Thoracic aorta (tissue), 2 donors: ENCODE results near the gene TRPM4. TPM values are rescaled to one million over a fixed set of nuclear protein-coding genes. Genes with fewer than 3 reads are reported as not detected.

Source experiments
- ATAC-seq: fragments of 150-250 bp; one replicate; pipeline ENCODE4 v1.8.0; 2017; ENCODE audit warnings: low read depth; ENCODE audit not compliant: insufficient number of reproducible peaks, low FRiP score
- DNase-seq: peaks from one replicate; pipeline ENCODE4 v3.0.0-alpha.2; 2020; ENCODE audit warnings: low spot score
- H3K27ac ChIP-seq, 2 donors: fragments of 200-600 bp; sonication (generic); 1 replicate in 1 of 2; 2 replicates in 1 of 2; pipeline ENCODE4 v1.5.1; 2016; ENCODE audit warnings: mild to moderate bottlenecking in 2 of 2, moderate library complexity in 2 of 2
- H3K27me3 ChIP-seq: fragments of 200-600 bp; sonication (generic); replicated peaks from 2 replicates; pipeline ENCODE4 v1.6.0; 2016; ENCODE audit warnings: mild to moderate bottlenecking; ENCODE audit not compliant: insufficient read depth
- H3K36me3 ChIP-seq: fragments of 200-600 bp; sonication (generic); one replicate; pipeline ENCODE4 v1.5.1; 2016
- H3K4me1 ChIP-seq, 2 donors: fragments of 200-600 bp; sonication (generic); 1 replicate in 1 of 2; 2 replicates in 1 of 2; pipeline versions ENCODE4 v1.5.1 to v1.6.0; 2016; ENCODE audit warnings: low read depth in 2 of 2, mild to moderate bottlenecking in 1 of 2; ENCODE audit not compliant: control insufficient read depth in 1 of 2
- H3K4me3 ChIP-seq: fragments of 200-600 bp; sonication (generic); 2 replicates; pipeline ENCODE4 v1.5.1; 2016; ENCODE audit warnings: mild to moderate bottlenecking
- H3K9me3 ChIP-seq: fragments of 200-600 bp; sonication (generic); 2 replicates; pipeline ENCODE4 v1.5.1; 2016
- total RNA-seq, 2 donors: library from RNA; depleted of rRNA; stranded (reverse); fragments of >200 nt; gene quantifications; one replicate each; pipeline versions ENCODE4 v1.1.0 to v1.2.3, GENCODE V29; 2016
- TF ChIP-seq, protein P1 (sequence below): fragments of 200-600 bp; sonication (generic); IDR thresholded peaks from one replicate; pipeline ENCODE4 v1.5.1; 2019; ENCODE audit warnings: antibody characterized with exemption

The TRPM4 gene
- total RNA-seq, 2 donors from 2014 or later: 48.3 to 65.9 TPM

DNA sequence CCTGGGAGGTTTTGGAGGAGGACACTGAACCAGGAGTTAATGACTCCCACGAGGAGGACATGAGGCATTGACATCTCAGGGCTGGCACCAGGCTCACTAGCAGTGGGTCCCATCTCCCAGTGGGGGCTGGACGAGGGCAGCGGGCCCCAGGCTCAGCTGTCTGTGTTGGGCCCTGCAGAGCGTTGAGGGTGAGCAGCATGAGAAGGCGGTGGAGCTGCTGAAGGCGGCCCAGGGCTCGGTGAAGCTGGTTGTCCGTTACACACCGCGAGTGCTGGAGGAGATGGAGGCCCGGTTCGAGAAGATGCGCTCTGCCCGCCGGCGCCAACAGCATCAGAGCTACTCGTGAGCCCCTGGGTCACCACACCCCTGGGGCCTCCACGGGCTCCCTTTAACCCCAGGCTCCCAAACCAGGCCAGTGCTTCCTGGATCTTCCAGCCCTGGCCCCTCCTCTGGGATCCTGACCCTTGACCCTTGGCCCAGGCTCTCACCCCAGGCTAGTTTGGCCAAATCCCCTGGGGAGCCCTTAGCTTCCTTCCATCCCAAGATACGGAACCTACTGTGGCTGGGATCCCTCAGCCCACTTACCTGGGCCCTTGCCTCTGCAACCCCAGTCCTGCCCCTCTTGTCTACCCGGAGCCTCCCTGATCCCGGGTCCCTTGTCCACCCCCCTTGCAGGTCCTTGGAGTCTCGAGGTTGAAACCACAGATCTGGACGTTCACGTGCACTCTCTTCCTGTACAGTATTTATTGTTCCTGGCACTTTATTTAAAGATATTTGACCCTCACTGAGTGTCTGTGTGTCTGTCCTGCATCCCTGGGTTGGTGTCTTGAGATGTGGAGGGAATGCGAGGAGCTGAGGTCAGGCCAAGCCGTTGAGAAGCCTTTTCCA lies 39.7 kb upstream of the TRPM4 start:
- Histone ChIP-seq H3K36me3 (no peaks in the 10 kb centered on the region), H3K9me3 (no peaks in the 10 kb centered on the region), H3K27ac (peak overlapping the region; percentile 91 to 98), H3K4me3 (peak overlapping the region; percentile 88), H3K27me3 (no peaks in the 10 kb centered on the region), H3K4me1 (peaks cover 17 to 36% of the 10 kb centered on the region in 2 donors)
- ATAC-seq (no peak), DNase-seq (no peak)
- TF ChIP-seq, protein P1, sequence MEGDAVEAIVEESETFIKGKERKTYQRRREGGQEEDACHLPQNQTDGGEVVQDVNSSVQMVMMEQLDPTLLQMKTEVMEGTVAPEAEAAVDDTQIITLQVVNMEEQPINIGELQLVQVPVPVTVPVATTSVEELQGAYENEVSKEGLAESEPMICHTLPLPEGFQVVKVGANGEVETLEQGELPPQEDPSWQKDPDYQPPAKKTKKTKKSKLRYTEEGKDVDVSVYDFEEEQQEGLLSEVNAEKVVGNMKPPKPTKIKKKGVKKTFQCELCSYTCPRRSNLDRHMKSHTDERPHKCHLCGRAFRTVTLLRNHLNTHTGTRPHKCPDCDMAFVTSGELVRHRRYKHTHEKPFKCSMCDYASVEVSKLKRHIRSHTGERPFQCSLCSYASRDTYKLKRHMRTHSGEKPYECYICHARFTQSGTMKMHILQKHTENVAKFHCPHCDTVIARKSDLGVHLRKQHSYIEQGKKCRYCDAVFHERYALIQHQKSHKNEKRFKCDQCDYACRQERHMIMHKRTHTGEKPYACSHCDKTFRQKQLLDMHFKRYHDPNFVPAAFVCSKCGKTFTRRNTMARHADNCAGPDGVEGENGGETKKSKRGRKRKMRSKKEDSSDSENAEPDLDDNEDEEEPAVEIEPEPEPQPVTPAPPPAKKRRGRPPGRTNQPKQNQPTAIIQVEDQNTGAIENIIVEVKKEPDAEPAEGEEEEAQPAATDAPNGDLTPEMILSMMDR: no peak

DNA sequence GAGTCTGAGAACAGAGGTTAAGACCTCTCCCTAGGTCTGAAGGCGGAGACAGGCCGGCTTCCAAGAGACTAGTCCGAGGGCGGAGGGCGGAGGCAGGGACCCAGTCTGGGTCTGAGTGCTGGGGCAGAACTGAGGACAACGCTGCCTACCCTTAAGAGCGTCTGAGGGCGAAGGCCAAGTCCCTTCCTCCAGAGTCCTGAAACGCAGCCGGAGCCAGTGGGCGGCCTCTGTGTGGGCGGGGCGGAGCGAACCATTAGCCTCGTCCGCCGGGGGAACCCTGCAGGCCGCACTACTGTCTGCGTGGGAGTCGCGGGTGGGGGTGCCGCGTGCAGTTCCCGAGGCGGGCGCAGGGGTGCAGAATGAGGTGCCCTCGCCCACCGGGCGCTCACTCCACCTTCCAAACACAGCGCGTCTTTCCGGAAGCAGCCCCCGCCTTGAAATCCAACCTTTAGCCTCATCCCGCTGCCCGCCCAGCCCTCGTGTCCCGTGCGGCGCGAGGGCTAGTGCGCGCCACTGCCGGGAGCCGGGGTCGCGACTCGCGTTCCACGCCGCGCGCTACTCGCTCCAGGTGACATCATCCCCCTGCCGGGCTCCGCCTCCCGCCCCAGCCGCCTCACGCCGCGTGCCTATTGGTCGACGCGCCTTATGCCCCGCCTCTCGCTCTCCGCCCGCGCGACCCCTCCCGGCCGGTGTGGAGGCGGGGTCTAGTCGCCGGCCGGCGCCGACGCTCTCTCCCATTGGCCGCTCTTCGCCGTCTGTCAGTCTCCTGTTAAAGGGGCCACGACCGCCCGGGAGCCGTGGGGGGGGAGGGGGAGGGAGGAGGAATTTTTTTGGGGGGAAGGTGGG lies 38.8 kb upstream of the TRPM4 start, which contains the start of gene C19orf73:
Gene C19orf73, minus strand, starts transcription at position 579 of the 846 bp plus-strand sequence. Its CDS starts 121 bp downstream, at position 458.
- Histone ChIP-seq H3K9me3 (no peaks in the 10 kb centered on the region), H3K36me3 (no peaks in the 10 kb centered on the region), H3K27me3 (no peaks in the 10 kb centered on the region), H3K4me1 (peaks cover 15 to 34% of the 10 kb centered on the region in 2 donors), H3K27ac (peak within 1 kb of the TSS; percentile 91 to 98), H3K4me3 (peak within 1 kb of the TSS; percentile 88)
- TF ChIP-seq, protein P1: peak; percentile 39
- DNase-seq: peak; percentile 62
- peak; percentile 86 for ATAC-seq

DNA sequence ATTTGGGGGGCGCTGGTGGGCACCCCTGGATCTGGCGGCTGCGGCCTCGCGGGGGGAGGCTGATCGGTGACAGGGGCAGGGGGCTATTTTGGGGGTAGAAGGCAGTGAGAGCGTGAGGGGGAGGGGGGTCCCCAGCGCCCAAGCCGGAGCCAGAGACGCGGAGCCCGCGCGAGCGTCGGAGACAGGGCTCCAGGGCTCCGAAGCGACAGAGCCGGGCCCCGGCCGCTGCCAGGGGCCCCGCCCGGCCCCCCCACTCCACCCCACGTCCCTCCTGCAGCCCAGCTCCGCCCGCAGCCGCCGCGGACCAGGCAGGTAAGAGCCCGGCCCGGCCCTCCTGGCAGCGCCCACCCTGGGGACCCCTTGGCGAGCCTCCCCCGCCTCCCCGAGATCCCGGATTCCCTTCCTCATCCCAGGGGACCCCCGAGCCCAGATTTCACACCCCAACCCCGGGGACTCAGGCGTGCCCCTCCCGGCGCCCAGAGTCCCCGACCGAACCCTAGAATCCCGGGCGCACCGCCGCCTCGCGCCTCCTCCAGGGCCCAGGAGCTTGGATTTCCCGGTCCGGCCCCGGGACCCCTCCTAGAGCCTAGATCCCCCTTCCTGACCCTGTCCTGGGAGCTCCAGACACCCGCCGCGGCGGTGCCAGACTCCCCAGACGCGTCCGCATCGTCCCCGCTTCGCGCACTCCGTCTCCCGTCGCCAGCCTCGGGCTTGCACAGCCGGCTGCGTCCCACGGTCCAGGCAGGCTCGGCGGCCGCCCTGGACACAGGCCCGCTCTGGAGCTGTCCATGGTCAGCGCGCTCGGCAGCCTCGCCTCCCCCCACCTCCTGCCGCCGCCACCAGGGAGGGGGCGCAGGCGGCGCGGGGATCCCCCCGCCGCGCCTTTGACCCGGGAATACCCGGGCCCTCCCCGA lies 37.9 kb upstream of the TRPM4 start, which contains the start of gene PPFIA3:
Gene PPFIA3, plus strand, starts transcription at position 134 of the 914 bp plus-strand sequence. CDS start 8,330 bp downstream, outside the sequence.
- TF ChIP-seq, protein P1: no peak
- no peaks in the 10 kb centered on the region for H3K27me3 ChIP-seq
- H3K4me3 ChIP-seq: peak within 1 kb of the TSS; percentile 88
- peaks cover 13 to 31% of the 10 kb centered on the region in 2 donors for H3K4me1 ChIP-seq
- DNase-seq (no peak), ATAC-seq (no peak)
- no peaks in the 10 kb centered on the region for H3K9me3 ChIP-seq
- peak within 1 kb of the TSS; percentile 91 to 98 for H3K27ac ChIP-seq
- no peaks in the 10 kb centered on the region for H3K36me3 ChIP-seq

DNA sequence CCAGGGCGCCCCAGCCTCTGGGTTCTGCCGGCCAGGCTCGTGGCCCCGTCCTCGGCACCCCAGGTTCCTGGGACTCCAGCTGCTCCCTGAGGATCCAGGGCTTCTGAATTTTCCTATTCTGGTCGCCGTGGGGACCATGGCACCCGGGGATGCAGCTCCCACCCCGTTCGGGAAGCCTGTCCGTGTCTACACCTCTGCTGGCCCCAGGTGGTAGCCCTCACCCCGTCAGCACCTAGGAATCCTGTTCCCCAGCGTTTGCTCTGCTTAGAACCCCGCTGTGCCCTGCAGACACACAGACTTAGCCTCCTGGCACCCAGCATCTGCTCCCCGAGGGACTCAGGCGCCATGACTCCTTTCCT lies 37.3 kb upstream of the TRPM4 start:
- Histone ChIP-seq H3K27ac (no peak overlapping the region), H3K36me3 (no peaks in the 10 kb centered on the region), H3K27me3 (no peaks in the 10 kb centered on the region), H3K4me3 (peak overlapping the region; percentile 88), H3K4me1 (peaks cover 13 to 24% of the 10 kb centered on the region in 2 donors), H3K9me3 (no peaks in the 10 kb centered on the region)
- TF ChIP-seq, protein P1: no peak
- ATAC-seq (no peak), DNase-seq (no peak)
